Liver (tissue), 3 donors: ENCODE data around the gene MS4A6A.

Experiments
- EGR1 ChIP-seq, 2 donors: IDR thresholded peaks; 2 replicates each; pipeline ENCODE4 v1.6.1; 2016 to 2018; ENCODE audit warnings: antibody characterized with exemption in 2 of 2, low read depth in 2 of 2
- HNF4G ChIP-seq: IDR thresholded peaks from 2 replicates; pipeline ENCODE4 v1.6.1; 2016; ENCODE audit warnings: antibody characterized with exemption
- RXRA ChIP-seq, 2 donors: IDR thresholded peaks; 2 replicates each; pipeline ENCODE4 v1.6.1; 2017 to 2018; ENCODE audit warnings: antibody characterized with exemption in 2 of 2, mild to moderate bottlenecking in 1 of 2
- SP1 ChIP-seq: IDR thresholded peaks from 2 replicates; pipeline ENCODE4 v1.6.1; 2018; ENCODE audit warnings: antibody characterized with exemption, mild to moderate bottlenecking
- TF ChIP-seq, protein P1 (sequence below): IDR thresholded peaks from 2 replicates; pipeline ENCODE4 v1.6.1; 2016; ENCODE audit warnings: antibody characterized with exemption
- TF ChIP-seq, protein P2 (sequence below): fragments of 150-350 bp; IDR thresholded peaks from 2 replicates; pipeline ENCODE4 v1.5.1; 2017; ENCODE audit warnings: improper control_type of control experiment, low read depth, low read length; ENCODE audit not compliant: missing input control
- donor health status: healthy.
- donor health status: healthy.

DNA sequence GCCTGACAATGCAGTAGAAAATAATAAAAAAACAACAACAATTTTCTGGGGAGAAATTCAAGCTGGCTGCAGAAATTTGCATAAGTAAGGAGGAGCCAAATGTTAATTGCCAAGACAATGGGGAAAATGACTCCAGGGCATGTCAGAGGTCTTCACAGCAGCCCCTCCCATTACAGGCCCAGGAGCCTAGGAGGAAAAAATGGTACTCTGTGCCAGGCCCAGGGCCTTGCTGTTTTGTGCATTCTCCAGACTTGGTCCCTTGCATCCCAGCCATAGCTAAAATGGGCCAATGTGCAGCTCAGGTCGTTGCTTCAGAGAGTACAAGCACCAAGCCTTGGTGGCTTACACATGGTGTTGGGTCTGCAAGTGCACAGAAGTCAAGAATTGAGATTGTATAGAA, 49.0 kb downstream of the MS4A6A start:
- TF ChIP-seq, protein P1, sequence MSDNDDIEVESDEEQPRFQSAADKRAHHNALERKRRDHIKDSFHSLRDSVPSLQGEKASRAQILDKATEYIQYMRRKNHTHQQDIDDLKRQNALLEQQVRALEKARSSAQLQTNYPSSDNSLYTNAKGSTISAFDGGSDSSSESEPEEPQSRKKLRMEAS: no peak
- TF ChIP-seq, protein P2, sequence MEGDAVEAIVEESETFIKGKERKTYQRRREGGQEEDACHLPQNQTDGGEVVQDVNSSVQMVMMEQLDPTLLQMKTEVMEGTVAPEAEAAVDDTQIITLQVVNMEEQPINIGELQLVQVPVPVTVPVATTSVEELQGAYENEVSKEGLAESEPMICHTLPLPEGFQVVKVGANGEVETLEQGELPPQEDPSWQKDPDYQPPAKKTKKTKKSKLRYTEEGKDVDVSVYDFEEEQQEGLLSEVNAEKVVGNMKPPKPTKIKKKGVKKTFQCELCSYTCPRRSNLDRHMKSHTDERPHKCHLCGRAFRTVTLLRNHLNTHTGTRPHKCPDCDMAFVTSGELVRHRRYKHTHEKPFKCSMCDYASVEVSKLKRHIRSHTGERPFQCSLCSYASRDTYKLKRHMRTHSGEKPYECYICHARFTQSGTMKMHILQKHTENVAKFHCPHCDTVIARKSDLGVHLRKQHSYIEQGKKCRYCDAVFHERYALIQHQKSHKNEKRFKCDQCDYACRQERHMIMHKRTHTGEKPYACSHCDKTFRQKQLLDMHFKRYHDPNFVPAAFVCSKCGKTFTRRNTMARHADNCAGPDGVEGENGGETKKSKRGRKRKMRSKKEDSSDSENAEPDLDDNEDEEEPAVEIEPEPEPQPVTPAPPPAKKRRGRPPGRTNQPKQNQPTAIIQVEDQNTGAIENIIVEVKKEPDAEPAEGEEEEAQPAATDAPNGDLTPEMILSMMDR: no peak
- TF ChIP-seq EGR1 (IDR thresholded peaks at IDR 0.05; ENCODE audit: low read depth in 2 of 2) (no peak), RXRA (IDR thresholded peaks at IDR 0.05) (no peak), SP1 (no peak), HNF4G (no peak)
